ENCODE results near the gene MFNG.
"Not testable (repeated sequence)": the region's sequence is repeated elsewhere in the genome, so short reads cannot be mapped to it uniquely, and the experiment has no call there.

The MFNG gene

GRCh38 chr22:37472418-37473006, 13.7 kb downstream of the MFNG start:
- Mint-ChIP-seq H3K4me1 (no peaks in the 10 kb centered on the region), H3K27me3 (no peaks in the 10 kb centered on the region), H3K4me3 (no peak overlapping the region), H3K36me3 (peaks cover 15% of the 10 kb centered on the region), H3K9me3 (no peaks in the 10 kb centered on the region), H3K27ac (peak overlapping the region; percentile 51)

DNA sequence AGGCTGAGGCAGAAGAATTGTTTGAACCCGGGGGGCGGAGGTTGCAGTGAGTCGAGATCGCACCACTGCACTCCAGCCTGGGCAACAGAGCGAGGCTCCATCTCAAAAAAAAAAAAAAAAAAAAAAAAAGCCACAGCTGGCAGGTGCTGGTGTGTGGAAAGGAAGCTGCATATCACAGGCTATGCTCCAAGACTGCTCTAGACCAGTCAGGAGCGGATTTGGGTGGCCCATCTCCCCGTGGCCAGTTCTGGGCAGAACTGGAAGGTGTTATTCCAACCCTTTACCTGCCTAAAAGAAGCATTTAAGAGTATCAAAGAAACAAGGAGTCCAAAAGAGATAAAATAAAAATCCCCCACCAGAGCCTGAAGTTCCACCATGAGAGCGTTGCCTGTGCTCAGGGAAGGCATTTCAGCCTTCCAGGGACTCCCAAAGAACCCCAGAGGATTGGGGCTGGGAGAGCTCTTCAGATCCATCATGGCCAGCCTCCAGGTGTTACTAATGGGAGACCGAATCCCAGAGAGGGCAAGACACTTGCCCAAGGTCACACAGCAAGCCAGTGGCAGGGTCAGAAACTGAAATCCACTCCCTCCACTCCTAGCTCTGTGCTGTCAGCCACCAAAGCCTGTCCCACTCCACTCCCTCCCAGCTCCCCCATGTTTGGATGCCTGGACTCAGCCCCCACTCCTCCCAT, 14.3 kb downstream of the MFNG start:
- Mint-ChIP-seq H3K27ac (peak overlapping the region; percentile 51), H3K4me3 (no peak overlapping the region), H3K36me3 (peaks cover 15% of the 10 kb centered on the region), H3K27me3 (no peaks in the 10 kb centered on the region), H3K9me3 (no peaks in the 10 kb centered on the region), H3K4me1 (no peaks in the 10 kb centered on the region)

DNA sequence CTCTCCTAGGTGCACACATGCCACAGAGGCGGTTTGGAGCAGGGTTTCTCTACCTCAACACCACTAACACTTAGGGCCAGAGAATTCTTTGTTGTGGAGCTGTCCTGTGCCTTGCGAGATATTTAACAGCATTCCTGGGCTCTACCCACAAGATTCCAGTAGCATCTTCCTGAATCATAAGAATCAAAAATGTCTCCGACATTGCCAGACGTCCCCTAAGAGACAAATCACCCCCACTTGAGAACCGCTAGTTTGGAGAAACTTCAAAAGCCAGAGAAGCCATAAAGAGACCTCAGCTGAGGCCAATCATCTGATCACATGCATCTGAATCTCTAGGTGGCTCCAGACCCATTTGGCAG, 16.1 kb downstream of the MFNG start:
- no peak overlapping the region for H3K27ac Mint-ChIP-seq

GRCh38 chr22:37469416-37470086, 16.6 kb downstream of the MFNG start:
- peaks cover 17% of the 10 kb centered on the region for H3K36me3 Mint-ChIP-seq
- H3K9me3 Mint-ChIP-seq: no peaks in the 10 kb centered on the region
- H3K27ac Mint-ChIP-seq: no peak overlapping the region
- no peaks in the 10 kb centered on the region for H3K27me3 Mint-ChIP-seq
- H3K4me3 Mint-ChIP-seq: no peak overlapping the region
- peaks cover 5% of the 10 kb centered on the region for H3K4me1 Mint-ChIP-seq

More for the DNA sequence above, 16.1 kb downstream of the MFNG start:
- Mint-ChIP-seq H3K9me3 (no peaks in the 10 kb centered on the region), H3K4me3 (no peak overlapping the region), H3K4me1 (peaks cover 3% of the 10 kb centered on the region), H3K27me3 (no peaks in the 10 kb centered on the region), H3K36me3 (peaks cover 17% of the 10 kb centered on the region)

GRCh38 chr22:37468201-37468695, 17.9 kb downstream of the MFNG start:
- H3K9me3 Mint-ChIP-seq, H3K27me3 Mint-ChIP-seq, H3K4me3 Mint-ChIP-seq, H3K4me1 Mint-ChIP-seq, H3K27ac Mint-ChIP-seq: not testable (repeated sequence)
- peaks cover 17% of the 10 kb centered on the region for H3K36me3 Mint-ChIP-seq

GRCh38 chr22:37467391-37467955, 18.7 kb downstream of the MFNG start:
- H3K4me3 Mint-ChIP-seq: no peak overlapping the region
- no peaks in the 10 kb centered on the region for H3K9me3 Mint-ChIP-seq
- peaks cover 7% of the 10 kb centered on the region for H3K4me1 Mint-ChIP-seq
- no peak overlapping the region for H3K27ac Mint-ChIP-seq
- no peaks in the 10 kb centered on the region for H3K27me3 Mint-ChIP-seq
- H3K36me3 Mint-ChIP-seq: peaks cover 17% of the 10 kb centered on the region

DNA sequence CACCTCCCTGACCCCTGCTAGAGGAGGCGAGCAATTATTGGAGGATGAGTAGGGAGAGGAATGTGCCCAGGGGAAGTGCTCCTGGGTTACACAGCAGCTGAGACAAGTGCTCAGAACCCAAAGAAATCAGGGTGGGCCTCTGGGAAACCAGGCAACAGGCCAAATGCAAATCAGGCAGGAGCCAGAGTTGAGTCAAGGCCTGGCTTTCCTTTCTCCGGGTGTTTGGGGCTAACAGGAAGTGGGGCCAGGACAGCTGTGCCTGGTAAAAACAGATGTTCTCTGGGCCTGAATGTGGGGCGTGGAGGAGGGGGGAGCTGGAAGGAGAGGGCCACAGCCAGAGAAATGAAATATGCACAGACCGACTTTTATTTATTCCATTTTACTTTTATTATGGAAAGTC, 22.0 kb downstream of the MFNG start:
- peaks cover 7% of the 10 kb centered on the region for H3K4me1 Mint-ChIP-seq
- H3K4me3 Mint-ChIP-seq: no peak overlapping the region
- peaks cover 14% of the 10 kb centered on the region for H3K36me3 Mint-ChIP-seq
- H3K9me3 Mint-ChIP-seq: no peaks in the 10 kb centered on the region
- H3K27me3 Mint-ChIP-seq: no peaks in the 10 kb centered on the region
- H3K27ac Mint-ChIP-seq: no peak overlapping the region

- H3K4me1 Mint-ChIP-seq: peaks cover 7% of the 10 kb centered on the region
- H3K36me3 Mint-ChIP-seq: peaks cover 9% of the 10 kb centered on the region
- no peak overlapping the region for H3K27ac Mint-ChIP-seq
- H3K4me3 Mint-ChIP-seq: no peak overlapping the region
- H3K9me3 Mint-ChIP-seq: no peaks in the 10 kb centered on the region
- H3K27me3 Mint-ChIP-seq: no peaks in the 10 kb centered on the region
Observed at GRCh38 chr22:37462983-37463382, 23.2 kb downstream of the MFNG start.

DNA sequence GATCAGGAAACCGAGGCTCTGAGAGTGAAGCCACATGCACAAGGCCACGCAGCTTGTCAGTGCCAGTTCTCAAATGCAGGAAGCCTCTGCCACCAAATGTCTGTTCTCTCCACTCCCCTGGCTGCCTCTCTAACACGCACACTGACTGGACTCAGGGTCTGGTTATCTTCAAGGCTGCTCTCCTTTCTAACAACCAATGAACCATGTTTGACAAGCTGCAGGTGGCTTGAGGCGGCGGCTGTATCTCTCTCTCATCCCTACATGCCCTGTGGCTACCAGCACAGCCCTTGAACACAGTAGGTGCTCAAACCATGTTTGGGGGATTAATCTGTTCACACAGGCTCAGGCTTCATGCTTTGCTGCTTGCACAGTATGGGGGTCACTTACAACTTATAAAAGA, 23.7 kb downstream of the MFNG start:
- no peaks in the 10 kb centered on the region for H3K27me3 Mint-ChIP-seq
- no peak overlapping the region for H3K4me3 Mint-ChIP-seq
- peaks cover 7% of the 10 kb centered on the region for H3K36me3 Mint-ChIP-seq
- H3K27ac Mint-ChIP-seq: no peak overlapping the region
- no peaks in the 10 kb centered on the region for H3K9me3 Mint-ChIP-seq
- peaks cover 8% of the 10 kb centered on the region for H3K4me1 Mint-ChIP-seq

GRCh38 chr22:37461961-37462360, 24.2 kb downstream of the MFNG start:
- H3K27me3 Mint-ChIP-seq: no peaks in the 10 kb centered on the region
- no peak overlapping the region for H3K4me3 Mint-ChIP-seq
- H3K9me3 Mint-ChIP-seq: no peaks in the 10 kb centered on the region
- H3K4me1 Mint-ChIP-seq: peaks cover 9% of the 10 kb centered on the region
- H3K36me3 Mint-ChIP-seq: peaks cover 7% of the 10 kb centered on the region
- no peak overlapping the region for H3K27ac Mint-ChIP-seq

DNA sequence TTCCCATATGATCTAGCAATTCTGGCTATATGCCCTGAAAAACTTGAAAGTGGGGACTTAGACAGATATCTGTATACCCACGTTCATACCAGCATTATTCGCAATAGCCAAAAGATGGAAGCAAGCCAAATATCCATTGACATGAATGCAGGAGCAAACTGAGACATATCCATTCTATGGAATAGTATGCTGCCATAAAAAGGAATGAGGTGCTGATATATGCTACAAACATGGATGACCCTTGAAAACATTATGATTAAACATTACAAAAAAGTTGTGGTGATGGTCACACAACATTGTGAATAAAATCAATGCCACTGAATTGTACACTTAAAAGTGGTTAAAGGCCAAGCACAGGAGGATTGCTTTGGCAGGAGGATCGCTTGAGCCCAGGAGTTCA, 25.5 kb downstream of the MFNG start:
- Mint-ChIP-seq H3K27me3 (no peaks in the 10 kb centered on the region), H3K36me3 (peaks cover 6% of the 10 kb centered on the region), H3K4me3 (no peak overlapping the region), H3K9me3 (no peaks in the 10 kb centered on the region), H3K4me1 (peaks cover 9% of the 10 kb centered on the region), H3K27ac (no peak overlapping the region)

DNA sequence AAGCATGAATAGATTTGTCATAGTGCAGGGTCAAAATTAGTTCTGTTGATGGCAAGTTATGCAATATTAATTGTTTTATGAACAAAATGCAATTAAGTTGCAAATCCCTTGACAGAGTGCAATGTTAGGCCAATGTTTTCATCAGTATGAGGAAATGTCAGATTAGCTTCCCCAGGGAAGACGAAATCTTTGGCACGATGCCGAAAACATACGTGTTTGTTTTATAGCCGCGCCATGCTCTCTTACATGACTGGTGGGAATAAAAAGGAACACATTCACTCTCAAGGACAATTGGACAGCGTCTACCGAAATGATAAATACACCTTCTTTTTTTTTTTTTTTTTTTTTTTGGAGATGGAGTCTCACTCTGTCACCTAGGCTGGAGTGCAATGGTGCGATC, 27.0 kb downstream of the MFNG start:
- Mint-ChIP-seq H3K4me1 (peaks cover 3% of the 10 kb centered on the region), H3K9me3 (no peaks in the 10 kb centered on the region), H3K27ac (no peak overlapping the region), H3K4me3 (no peak overlapping the region), H3K27me3 (no peaks in the 10 kb centered on the region), H3K36me3 (peaks cover 6% of the 10 kb centered on the region)

DNA sequence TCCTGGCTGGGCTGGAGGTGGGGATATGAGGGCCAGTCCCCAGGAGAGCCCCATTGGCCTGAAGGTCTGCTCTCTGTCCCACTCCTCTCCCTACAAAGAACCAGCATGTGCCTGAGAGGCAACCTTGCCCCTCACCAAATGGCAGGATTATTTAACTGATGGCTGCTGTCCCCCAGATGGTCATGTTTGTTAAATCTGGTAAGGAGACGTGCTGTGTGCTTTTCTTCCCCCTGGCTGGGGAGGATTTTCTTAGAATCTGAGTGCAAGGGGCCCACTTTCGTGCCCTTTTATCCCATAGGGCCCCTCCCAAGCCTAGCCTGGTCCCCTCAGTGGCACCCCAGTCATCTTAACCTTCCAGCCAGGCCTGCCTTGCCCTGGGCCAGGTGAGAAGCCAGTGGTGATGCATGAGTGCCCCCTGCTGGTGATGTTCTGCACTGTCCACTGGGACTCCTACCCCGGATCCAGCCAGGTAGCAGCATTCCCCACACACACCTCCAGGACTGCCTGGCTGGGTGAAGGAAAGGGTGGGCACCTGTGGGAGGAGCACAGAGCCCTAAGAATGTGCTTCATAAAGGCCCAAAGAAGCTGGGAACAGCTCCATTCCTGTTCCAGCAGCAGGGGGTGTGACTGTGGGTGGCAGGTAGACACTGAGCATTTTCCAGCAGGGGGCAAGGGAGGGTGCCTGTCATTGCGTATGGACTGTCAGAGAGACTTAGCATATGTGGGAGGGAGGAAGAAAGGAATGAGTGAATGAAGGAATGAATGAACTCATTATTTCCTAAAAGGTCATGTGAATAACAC, 28.9 kb downstream of the MFNG start:
- Mint-ChIP-seq H3K27me3 (no peaks in the 10 kb centered on the region), H3K36me3 (peaks cover 6% of the 10 kb centered on the region), H3K9me3 (no peaks in the 10 kb centered on the region), H3K27ac (no peak overlapping the region), H3K4me1 (peaks cover 3% of the 10 kb centered on the region), H3K4me3 (no peak overlapping the region)

- Mint-ChIP-seq H3K9me3 (no peaks in the 10 kb centered on the region), H3K27ac (no peak overlapping the region), H3K27me3 (no peaks in the 10 kb centered on the region), H3K36me3 (peaks cover 5% of the 10 kb centered on the region), H3K4me1 (peaks cover 3% of the 10 kb centered on the region), H3K4me3 (no peak overlapping the region)
Observed at GRCh38 chr22:37456346-37456745, 29.8 kb downstream of the MFNG start.

- H3K4me1 Mint-ChIP-seq: peaks cover 4% of the 10 kb centered on the region
- H3K27me3 Mint-ChIP-seq: no peaks in the 10 kb centered on the region
- peaks cover 5% of the 10 kb centered on the region for H3K36me3 Mint-ChIP-seq
- no peaks in the 10 kb centered on the region for H3K9me3 Mint-ChIP-seq
- H3K27ac Mint-ChIP-seq: no peak overlapping the region
- H3K4me3 Mint-ChIP-seq: no peak overlapping the region
Observed at GRCh38 chr22:37455896-37456295, 30.3 kb downstream of the MFNG start.
